HepG2 (cell line): ENCODE measurements around the gene IPMK. TPM values are rescaled to one million over a fixed set of nuclear protein-coding genes. Genes with fewer than 3 reads are reported as not detected.

Source experiments
- CHCHD3 ChIP-seq: sonication (generic); formaldehyde crosslinking; IDR thresholded peaks from 2 replicates; pipeline ENCODE4 v1.8.0; 2022; ENCODE audit warnings: mild to moderate bottlenecking, missing genetic modification reagents, moderate library complexity
- CREM ChIP-seq, 2 experiments: sonication (generic) in 1 of 2; formaldehyde crosslinking in 1 of 2; IDR thresholded peaks; 2 replicates each; pipeline versions ENCODE4 v1.4.0 to v1.6.1; 2016 to 2020; ENCODE audit warnings: antibody characterized with exemption in 1 of 2, mild to moderate bottlenecking in 1 of 2, missing genetic modification reagents in 1 of 2
- DNMT1 ChIP-seq: sonication (generic); formaldehyde crosslinking; IDR thresholded peaks from 2 replicates; pipeline ENCODE4 v1.5.1; 2020; ENCODE audit warnings: mild to moderate bottlenecking, missing genetic modification reagents
- HOXD1 ChIP-seq: sonication (generic); formaldehyde crosslinking; IDR thresholded peaks from 2 replicates; pipeline ENCODE4 v1.5.0; 2020; ENCODE audit warnings: missing genetic modification reagents
- KAT2B ChIP-seq: fragments of 150-350 bp; IDR thresholded peaks from 2 replicates; pipeline ENCODE4 v1.6.1; 2014; ENCODE audit warnings: low read depth, low read length, borderline replicate concordance
- KLF6 ChIP-seq: IDR thresholded peaks from 2 replicates; pipeline ENCODE4 v1.8.0; 2016; ENCODE audit warnings: missing biosample characterization, missing genetic modification reagents
- MAF1 ChIP-seq: sonication (generic); formaldehyde crosslinking; IDR thresholded peaks from 2 replicates; pipeline ENCODE4 v1.5.0; 2020; ENCODE audit warnings: missing genetic modification reagents, borderline replicate concordance
- MXD3 ChIP-seq: IDR thresholded peaks from 2 replicates; pipeline ENCODE4 v1.6.1; 2016; ENCODE audit warnings: mild to moderate bottlenecking, missing biosample characterization, missing genetic modification reagents
- TARDBP ChIP-seq: sonication (generic); formaldehyde crosslinking; IDR thresholded peaks from 2 replicates; pipeline ENCODE4 v1.8.0; 2022; ENCODE audit warnings: mild to moderate bottlenecking, missing genetic modification reagents
- THRA ChIP-seq: sonication (generic); formaldehyde crosslinking; IDR thresholded peaks from 2 replicates; pipeline ENCODE4 v1.4.0; 2020; ENCODE audit warnings: missing genetic modification reagents, borderline replicate concordance
- USF2 ChIP-seq, 2 experiments: sonication (generic) in 1 of 2; formaldehyde crosslinking in 1 of 2; IDR thresholded peaks; 2 replicates each; pipeline versions ENCODE4 v1.5.1 to v1.6.1; 2011 to 2020; ENCODE audit warnings: borderline replicate concordance in 1 of 2, low read depth in 1 of 2, low read length in 1 of 2, mild to moderate bottlenecking in 1 of 2, missing genetic modification reagents in 1 of 2, moderate library complexity in 1 of 2
- ZBTB49 ChIP-seq: sonication (generic); formaldehyde crosslinking; IDR thresholded peaks from 2 replicates; pipeline ENCODE4 v1.4.0; 2020; ENCODE audit warnings: missing genetic modification reagents, borderline replicate concordance
- ZNF225 ChIP-seq: sonication (generic); formaldehyde crosslinking; IDR thresholded peaks from 2 replicates; pipeline ENCODE4 v1.4.0; 2020; ENCODE audit warnings: mild to moderate bottlenecking, missing genetic modification reagents
- ZNF282 ChIP-seq: fragments of 450-650 bp; IDR thresholded peaks from 2 replicates; pipeline ENCODE4 v1.6.1; 2018; ENCODE audit not compliant: partially characterized antibody
- ZNF335 ChIP-seq: sonication (generic); formaldehyde crosslinking; IDR thresholded peaks from 2 replicates; pipeline ENCODE4 v1.4.0; 2020; ENCODE audit warnings: missing genetic modification reagents
- ZNF33A ChIP-seq: sonication (generic); formaldehyde crosslinking; IDR thresholded peaks from 2 replicates; pipeline ENCODE4 v1.5.1; 2020; ENCODE audit warnings: missing genetic modification reagents, mild to moderate bottlenecking, moderate library complexity, borderline replicate concordance
- ZNF460 ChIP-seq: sonication (generic); formaldehyde crosslinking; IDR thresholded peaks from 2 replicates; pipeline ENCODE4 v1.5.1; 2020; ENCODE audit warnings: missing genetic modification reagents, mild to moderate bottlenecking, borderline replicate concordance
- ZNF652 ChIP-seq: IDR thresholded peaks from 2 replicates; pipeline ENCODE4 v1.6.1; 2016; ENCODE audit warnings: low read depth, borderline replicate concordance
- ZNF710 ChIP-seq: sonication (generic); formaldehyde crosslinking; IDR thresholded peaks from 2 replicates; pipeline ENCODE4 v1.5.0; 2020; ENCODE audit warnings: mild to moderate bottlenecking, missing genetic modification reagents, borderline replicate concordance
- polyA plus RNA-seq, 8 experiments: library from polyadenylated mRNA; depleted of rRNA in 3 of 8; stranded (reverse) in 7 of 8; unstranded in 1 of 8; fragments of >200 nt; fragmentation: Illumina TruSeq in 4 of 8; extraction: Trizol in 4 of 8; gene quantifications; 2 replicates each; pipeline versions ENCODE4 v1.2.1 to v1.2.3, GENCODE V29; 2011 to 2016; ENCODE audit warnings: low read depth in 4 of 8, missing spikeins in 1 of 8, mixed read lengths in 1 of 8; ENCODE audit not compliant: insufficient read depth in 1 of 8
- total RNA-seq, 5 experiments: library from RNA; depleted of rRNA; stranded (reverse); fragments of >200 nt; fragmentation: Illumina TruSeq; extraction: Trizol; gene quantifications; 2 replicates each; pipeline ENCODE4 v1.2.3, GENCODE V29; 2016; ENCODE audit warnings: low read depth in 1 of 5

IPMK gene
- total and polyA plus RNA-seq, 2 of the 13 experiments (the other 11 are each of a cell fraction or from before 2014, with no cell fraction given) = 2.7 to 3.9 TPM

GRCh38 chr10:58268946-58269781 is 1.5 kb upstream of the IPMK start, which contains the start of gene CISD1 (continued):
- TF ChIP-seq ZNF710 = peak; percentile 42; the same call in 1 of the 2 replicates
- TF ChIP-seq ZNF652 (CRISPR knock-in tag) = no peak; the same call in 1 of the 2 replicates
- 0 out of 2 replicates have a peak, but pooled peaks have one; percentile 10 for TF ChIP-seq THRA (CRISPR knock-in tag)
- TF ChIP-seq KAT2B = no peak
- peak; percentile 95 for TF ChIP-seq KLF6 (CRISPR knock-in tag)
- TF ChIP-seq ZNF225 (CRISPR knock-in tag) = peak; percentile 86
- TF ChIP-seq MAF1 (CRISPR knock-in tag) = no peak; the same call in 1 of the 2 replicates
- TF ChIP-seq ZNF33A = peak; percentile 98; the same call in 1 of the 2 replicates
- no peak for TF ChIP-seq DNMT1 (CRISPR knock-in tag)
- TF ChIP-seq USF2 (IDR thresholded peaks at IDR 0.05; ENCODE audit: low read depth, low read length) = peak; percentile 76
- TF ChIP-seq USF2 (CRISPR knock-in tag; IDR thresholded peaks at IDR 0.05; ENCODE audit: borderline replicate concordance) = peak; percentile 78
- no peak for TF ChIP-seq ZNF282
- TF ChIP-seq ZNF460 (CRISPR knock-in tag) = no peak; the same call in 1 of the 2 replicates
- peak; percentile 89 for TF ChIP-seq TARDBP (CRISPR knock-in tag)
- TF ChIP-seq MXD3 (CRISPR knock-in tag) = peak; percentile 96
- peak; percentile 84 for TF ChIP-seq ZNF335 (CRISPR knock-in tag)
- TF ChIP-seq ZBTB49 (CRISPR knock-in tag) = peak; percentile 87
- TF ChIP-seq CHCHD3 (CRISPR knock-in tag) = peak; percentile 98
- TF ChIP-seq CREM (IDR thresholded peaks at IDR 0.05) = no peak
- no peak for TF ChIP-seq CREM (CRISPR knock-in tag; IDR thresholded peaks at IDR 0.05)
- TF ChIP-seq HOXD1 (CRISPR knock-in tag) = no peak; the same call in 1 of the 2 replicates
